GM15510 (cell line): ENCODE measurements around the gene ANKLE2.

Experiments
- POLR2A ChIP-seq: IDR thresholded peaks from 3 replicates; pipeline ENCODE4 v1.6.1; 2011; ENCODE audit warnings: borderline replicate concordance; ENCODE audit not compliant: insufficient read length; ENCODE audit errors: extremely low read depth

The ANKLE2 gene

GRCh38 chr12:132729541-132730320 is 31.9 kb downstream of the ANKLE2 start:
- TF ChIP-seq POLR2A: no peak

- TF ChIP-seq POLR2A: no peak
These were observed 33.1 kb downstream of the ANKLE2 start for GRCh38 chr12:132728502-132728901.

DNA sequence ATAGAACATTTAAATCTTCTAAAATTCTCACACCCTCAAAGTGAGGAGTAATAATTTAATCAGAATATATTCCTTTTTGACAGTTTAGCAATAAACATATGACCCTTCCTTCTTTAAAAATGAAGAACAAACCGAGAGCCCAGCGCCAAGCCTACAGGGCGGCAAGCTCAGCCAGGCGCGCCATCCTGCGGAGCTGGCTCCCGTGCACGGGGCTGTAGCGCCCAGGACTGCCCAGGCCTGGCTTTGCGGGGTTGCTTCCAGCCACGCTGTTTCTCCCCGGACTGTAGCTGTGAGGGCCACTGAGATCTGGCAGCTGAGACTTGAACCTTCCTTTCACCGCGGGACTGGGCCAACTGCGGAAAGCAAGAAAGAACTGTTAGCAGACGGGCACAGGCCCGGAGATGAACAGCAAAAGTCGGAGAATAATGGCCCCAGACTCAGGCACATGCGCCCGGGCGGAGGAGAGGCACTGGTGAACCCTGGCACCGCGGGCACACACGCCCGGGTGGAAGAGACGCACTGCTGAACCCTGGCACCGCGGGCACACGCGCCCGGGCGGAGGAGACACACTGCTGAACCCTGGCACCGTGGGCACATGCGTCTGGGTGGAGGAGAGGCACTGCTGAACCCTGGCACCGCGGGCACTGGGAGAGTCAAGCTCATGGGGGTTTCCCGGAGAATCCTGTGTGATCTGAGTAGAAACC is 34.4 kb downstream of the ANKLE2 start:
- no peak for TF ChIP-seq POLR2A

DNA sequence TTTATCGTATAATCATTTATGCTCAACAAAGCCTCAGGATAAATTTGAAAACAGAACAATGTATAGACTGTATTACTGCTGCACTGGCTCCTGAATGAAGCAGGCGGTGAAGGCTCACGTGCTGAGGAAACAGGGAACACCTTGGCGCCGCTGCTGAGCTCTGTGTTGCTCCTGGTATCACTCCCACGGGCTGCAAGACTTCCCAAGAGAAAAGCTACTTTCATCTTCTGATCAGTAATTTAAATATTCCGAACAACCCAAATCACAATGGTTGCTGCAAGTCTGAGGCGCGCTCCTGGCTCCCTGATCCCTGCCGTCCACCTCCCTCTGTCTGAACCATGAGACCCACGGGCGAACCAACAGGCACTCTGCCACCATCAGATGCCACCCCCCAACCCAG is 35.2 kb downstream of the ANKLE2 start:
- TF ChIP-seq POLR2A: no peak

DNA sequence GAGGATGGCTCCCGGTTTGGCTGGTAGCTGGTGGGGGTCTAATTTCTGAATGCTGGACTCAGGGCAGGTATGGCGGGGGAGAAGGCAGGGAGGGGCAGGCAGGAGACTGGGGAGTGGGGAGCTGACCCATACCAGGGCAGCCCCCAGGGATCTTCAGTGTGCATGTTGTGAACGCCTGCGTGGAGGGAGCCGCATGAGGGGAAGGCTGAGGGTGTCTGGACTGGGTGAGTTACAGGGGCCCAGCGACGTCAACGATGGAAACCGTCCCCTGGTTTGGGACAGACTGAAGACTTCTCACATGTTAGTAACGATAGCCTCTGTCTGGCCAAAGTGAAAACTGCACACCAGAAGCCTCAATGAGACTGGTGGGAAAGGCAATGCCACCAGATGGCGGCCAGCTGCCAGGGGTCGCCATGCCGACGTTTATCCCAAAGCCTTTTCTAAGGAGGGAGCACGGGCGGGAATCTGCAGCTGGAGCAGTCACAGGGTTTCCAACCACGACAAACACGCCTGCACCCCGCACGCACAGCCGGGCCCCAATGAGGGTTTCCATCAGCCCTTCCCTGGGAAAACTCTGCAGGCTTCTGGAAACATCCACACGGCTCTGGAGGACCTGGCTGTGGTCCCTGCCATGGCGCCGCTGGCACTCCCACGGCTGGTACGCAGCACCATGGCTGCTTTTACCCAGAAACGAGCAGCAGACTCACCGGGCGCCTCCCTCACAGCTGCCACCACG is 37.0 kb downstream of the ANKLE2 start:
- no peak for TF ChIP-seq POLR2A

DNA sequence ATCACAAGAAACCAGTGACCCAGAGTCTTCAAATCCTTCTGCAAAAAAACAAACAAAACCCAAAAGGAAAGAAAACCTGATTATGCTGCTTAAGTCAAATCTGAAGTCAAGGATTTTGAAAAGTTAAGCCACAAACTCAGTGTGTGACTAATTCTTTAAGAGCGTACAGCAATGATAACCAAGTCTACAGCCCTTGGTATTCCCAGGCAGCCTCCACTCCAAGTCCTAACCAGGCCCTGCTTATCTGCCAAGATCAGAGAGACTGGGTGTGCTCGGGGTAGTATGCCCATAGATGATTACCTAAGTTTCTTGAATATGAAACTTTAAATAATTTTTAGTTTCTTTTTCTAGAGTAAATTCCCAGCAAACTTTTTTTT is 37.9 kb downstream of the ANKLE2 start:
- TF ChIP-seq POLR2A: no peak

- TF ChIP-seq POLR2A: no peak
These were observed 38.4 kb downstream of the ANKLE2 start for GRCh38 chr12:132723015-132723763.

DNA sequence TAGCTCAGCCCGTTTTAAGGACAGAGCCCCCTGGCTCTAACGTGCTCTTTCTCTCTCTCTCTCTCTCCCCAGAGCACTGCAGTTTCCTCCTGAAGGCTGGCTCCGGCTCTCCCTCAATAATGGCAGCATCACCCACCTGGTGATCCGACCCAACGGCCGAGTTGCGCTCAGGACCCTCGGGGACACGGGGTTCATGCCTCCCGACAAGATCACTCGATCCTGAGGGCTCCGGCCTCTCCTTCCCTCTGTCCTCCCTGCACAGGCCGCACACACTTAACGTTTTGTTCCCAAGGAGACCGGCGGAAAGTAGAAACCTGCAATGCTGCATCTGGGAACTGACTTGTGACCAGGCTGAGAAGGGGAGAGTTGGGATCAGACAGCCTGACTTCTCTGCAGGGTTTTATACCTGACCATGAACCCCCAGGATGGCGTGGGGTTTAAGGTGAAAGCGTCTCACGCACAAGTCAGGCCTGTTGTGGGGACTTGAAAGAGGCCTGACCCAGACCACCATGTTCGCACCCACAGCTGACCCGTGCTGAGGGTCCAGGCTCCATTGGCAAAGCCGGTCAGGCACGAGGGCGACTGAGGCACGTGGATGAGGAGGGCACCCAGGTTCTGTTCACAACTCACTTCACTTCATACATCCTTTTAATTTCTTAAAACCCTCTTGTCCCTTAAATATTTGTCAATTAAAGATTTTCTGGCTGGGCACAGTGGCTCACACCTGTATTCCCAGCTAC is 40.9 kb downstream of the ANKLE2 start:
- no peak for TF ChIP-seq POLR2A

- no peak for TF ChIP-seq POLR2A
These were observed 41.7 kb downstream of the ANKLE2 start for GRCh38 chr12:132719954-132720324.

- TF ChIP-seq POLR2A: no peak
These were observed 42.3 kb downstream of the ANKLE2 start for GRCh38 chr12:132719141-132719953.

- no peak for TF ChIP-seq POLR2A
These were observed 43.0 kb downstream of the ANKLE2 start for GRCh38 chr12:132718644-132719043.

- no peak for TF ChIP-seq POLR2A
These were observed 43.9 kb downstream of the ANKLE2 start for GRCh38 chr12:132717531-132718387.
